HuH-7 (cell line): Measurements from ENCODE around the gene ORM2.
"Not testable (repeated sequence)": the region's sequence is repeated elsewhere in the genome, so short reads cannot be mapped to it uniquely, and the experiment has no call there.

Experiments used
- DNase-seq: peaks from one replicate; pipeline ENCODE4 v3.0.0; 2011; ENCODE audit warnings: low spot score

Gene ORM2

DNA sequence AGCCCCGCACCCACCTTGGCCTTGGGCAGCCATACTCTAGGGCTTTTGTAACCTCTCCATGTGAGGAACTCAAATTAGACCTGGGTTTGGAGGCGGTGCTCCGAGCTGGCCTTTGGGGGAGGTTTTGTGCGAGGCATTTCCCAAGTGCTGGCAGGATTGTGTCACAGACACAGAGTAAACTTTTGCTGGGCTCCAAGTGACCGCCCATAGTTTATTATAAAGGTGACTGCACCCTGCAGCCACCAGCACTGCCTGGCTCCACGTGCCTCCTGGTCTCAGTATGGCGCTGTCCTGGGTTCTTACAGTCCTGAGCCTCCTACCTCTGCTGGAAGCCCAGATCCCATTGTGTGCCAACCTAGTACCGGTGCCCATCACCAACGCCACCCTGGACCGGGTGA lies at the start of gene ORM2:
Gene ORM2 (plus strand): TSS at position 245 of the 398 bp plus-strand sequence. CDS start 36 bp downstream, at position 281.
- not testable (repeated sequence) for DNase-seq

DNA sequence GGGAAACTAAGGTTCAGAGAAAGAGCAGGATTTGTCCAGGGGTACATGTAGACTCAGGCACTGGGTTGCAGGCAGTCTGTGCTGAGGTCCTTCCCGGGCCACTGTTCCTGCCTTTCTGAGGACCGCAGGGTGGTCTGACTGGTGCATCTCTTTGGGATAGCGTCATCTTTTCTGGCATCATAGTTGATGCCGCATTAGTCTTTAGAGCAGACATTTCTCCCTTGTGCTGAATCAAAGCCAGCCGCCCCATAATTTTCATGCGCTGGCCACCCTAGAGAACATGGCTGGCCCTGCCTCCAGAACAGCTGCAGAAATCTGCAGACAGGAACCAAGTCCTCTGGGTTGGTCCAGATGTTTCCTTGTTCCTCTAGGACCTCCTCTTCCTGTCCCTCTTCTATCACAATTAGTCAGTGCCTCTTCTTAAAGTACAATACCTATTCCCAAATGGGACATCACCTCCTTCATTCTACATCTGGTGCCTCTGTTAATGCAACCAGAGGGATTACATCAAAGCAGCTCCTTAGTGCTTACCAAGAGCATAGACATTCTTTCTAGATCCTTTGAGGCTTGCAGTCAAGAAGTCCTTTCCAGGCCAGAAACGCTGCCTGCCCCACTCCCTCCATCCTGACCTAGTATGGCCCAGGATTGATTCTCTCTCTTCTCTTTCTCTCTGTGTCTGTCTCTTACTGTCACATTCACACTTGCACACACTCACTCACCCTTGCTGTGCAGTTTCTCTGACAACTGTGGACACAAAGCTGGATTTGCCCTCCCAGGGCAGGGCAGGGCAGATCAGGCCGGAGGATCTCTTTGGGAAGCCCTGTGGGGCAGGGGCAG lies 48.8 kb upstream of the ORM2 start:
- no peak for DNase-seq

DNA sequence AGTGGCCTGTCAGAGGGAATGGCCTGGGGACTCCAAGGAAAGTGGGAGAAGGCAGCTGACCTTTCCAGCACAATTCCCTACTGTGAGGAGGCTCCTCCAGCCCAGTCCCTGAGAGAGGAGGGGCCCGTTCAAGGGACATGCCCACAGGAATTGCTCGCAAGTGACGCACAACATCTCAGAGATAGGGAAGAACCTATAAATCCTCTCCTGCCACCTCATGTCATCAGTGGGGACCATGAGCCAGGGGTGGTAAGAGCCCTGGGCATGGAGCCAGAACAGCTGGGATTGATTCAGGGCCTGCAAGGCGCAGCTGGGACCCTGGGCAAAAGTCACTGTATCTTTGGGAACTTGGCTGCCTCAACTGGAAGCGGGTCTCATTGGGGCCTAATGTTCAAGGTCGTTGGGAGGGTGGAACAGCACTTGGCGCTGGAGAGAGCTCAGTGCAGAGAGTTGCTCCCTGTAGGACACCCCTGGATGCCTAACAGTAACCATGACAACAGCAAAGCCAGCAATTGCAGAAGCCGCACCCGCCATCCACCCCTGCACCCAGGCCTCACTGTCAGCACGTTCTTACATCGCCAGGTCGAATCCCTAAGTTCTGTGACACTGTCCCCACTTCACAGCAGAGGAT lies 48.1 kb upstream of the ORM2 start:
- DNase-seq, result no peak

DNA sequence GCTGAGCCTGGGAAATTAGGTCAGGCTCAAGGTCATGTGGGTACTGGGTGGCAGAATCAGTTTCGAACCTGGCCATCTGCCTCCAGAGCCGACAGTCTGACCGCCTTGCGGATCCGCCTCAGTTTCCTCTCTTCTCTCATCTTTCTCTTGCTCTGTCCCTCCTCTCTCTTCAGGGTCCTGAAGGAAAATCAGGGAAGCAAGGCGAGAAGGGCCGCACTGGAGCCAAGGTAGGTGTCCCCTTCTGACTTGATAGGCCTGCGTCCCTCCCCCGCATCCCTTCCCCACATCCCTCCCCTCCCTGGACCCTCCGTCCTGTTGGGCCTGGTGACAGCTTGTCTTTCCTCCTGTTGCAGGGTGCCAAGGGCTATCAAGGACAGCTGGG lies 47.6 kb upstream of the ORM2 start:
- no peak for DNase-seq

DNA sequence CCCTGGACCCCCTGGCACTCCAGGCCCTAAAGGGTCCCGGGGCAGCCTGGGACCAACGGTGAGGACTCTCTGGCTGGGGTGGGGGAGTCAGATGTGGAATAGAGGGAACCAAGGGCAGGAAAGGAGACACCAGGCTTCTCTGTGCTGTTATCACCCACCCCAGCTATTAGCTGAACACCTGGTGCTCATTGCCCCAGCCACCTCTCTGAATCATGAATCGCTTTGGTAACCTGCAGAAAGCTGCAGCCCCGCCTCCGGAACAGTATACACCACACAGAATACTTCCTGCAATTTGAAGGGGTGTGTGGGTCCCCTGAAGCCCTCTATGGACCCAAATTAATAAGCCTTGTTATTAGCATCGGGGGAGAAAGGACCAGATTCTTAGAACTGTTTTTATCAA lies 47.2 kb upstream of the ORM2 start:
- DNase-seq, result no peak

DNA sequence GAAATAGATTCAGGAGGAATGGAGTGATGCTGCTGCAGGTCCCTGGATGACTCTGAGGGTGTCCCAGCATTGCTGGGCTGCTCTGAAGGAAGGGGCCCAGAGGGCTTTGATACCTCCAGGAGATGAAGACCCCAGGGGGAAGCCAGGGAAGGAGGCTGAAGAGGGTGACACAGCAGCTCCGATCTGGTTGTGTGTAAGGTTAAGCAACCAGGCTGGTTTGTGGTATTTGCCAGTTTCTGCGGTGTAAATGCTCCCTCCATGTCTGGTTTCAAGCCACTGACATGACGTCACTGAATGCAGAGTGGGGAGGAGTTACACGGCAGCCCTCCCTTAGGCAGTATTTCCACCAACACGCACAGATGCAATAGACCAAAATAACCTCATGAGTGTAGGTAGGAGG lies 46.7 kb upstream of the ORM2 start:
- DNase-seq, result no peak

DNA sequence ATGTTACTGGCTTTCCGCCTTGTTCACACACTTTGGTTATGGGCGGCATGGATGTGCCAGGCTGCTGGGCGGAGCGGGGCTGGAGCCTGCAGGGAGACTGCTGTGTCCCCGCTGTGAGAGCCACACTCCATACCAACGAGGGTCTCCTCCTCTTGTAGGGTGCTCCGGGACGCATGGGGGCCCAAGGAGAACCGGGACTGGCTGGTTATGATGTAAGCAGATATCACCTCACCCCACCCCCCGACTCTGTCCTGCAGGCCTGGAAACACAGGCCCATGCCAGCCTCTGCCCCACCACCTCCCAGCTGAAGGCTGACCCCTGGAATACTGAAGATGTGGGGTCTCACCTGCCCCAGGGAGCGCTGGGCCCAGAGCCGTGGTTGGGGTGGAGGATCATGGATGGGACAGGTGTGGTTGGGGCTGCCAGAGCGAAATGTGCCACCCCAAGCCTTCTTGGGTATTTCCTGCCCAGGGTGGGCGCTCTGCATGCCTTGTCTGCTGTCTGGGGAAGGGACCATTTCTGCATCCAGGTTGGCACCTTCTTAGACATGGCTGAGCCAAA lies 46.0 kb upstream of the ORM2 start:
- DNase-seq, result no peak

DNA sequence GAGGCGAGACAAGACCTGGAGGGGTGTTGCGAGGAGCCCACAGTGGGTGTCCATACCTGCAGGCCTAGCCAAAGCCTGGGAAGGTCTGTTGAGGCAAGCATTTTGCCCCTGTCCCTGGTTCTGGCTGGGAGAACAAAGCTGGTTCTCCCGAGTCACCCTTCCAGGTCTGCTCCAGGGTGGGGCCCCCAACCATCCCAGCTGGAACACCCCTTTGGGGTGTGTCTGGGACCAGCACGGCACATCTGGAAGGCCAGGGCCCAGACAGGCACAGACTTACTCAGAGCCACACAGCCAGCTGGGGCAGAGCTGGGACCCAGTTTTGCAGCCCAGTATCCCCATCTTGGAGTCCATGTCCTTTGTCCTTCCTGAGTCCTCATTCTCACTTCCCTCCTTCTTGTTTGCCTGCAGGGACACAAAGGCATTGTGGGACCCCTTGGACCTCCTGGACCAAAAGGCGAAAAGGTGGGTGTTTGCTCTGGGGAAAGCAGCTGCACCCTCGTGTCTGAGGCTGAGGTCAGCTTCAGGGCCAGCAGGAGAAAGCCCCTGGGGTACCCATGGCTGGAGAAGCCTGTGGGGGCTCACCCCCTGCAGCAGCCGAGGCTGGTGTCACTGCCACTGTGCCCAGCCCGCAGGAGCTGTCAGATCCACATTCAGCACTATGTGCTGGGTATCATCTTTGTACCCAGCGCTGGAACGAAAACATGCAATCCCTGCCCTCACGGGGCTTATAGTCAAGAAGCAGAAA lies 45.2 kb upstream of the ORM2 start:
- DNase-seq, result no peak

DNA sequence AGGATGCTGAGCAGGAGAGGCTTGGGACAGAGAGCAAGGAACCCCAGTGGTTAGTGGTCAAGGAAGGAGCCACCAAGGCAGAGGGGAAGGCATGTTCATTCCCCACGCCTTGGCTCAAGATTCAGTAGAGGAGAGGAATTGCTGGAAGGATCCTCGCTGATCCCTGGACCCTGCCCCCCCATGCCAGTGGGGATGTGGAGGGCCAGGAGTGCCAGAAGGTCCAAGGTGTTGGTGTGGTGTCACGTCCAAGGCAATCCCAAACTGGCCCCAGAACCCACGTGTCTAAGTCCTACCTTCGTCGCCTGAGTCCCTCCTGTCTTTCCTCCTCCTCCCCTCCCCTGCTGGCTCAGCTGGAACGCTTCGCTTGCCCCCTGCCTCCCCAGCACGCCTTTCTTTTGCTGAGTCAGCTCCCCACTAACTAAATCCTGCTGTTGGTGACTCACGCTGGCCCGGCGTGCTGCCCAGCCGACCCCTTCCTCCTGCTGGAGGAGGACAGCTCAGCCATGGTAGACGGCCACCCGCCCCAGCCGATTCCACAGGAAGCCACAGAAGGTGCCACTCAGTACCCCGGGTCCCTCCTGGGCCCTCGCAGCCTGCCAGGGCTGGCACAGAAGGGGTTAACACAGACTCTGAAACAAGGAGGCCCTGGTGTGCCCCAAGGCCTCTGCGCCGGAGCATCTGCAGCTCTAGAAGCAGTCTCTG lies 44.4 kb upstream of the ORM2 start:
- no peak for DNase-seq

DNA sequence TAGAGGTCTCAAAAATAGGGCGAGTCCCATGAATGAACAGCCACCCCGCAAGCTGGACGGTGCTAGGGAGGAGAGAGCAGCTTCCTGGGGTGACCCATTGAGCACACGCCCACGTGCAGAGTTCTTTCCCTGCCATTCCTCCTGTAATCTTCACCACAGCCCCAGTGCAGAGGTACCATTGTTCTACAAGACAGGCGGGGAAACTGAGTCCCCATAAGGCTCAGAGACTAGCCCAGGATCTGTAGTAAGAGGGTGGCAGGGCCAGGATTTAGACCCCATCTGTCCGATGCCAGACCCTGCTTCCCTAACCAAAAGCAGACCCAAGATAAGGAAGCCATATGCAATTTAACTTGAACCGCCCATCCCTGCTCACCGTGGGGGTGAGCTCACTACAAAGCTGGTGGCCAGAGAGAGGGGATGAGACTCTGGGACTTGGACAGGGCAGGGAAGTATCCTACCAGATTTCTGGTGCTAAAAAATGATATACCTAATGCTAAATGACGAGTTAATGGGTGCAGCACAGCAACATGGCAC lies 43.5 kb upstream of the ORM2 start:
- no peak for DNase-seq

DNA sequence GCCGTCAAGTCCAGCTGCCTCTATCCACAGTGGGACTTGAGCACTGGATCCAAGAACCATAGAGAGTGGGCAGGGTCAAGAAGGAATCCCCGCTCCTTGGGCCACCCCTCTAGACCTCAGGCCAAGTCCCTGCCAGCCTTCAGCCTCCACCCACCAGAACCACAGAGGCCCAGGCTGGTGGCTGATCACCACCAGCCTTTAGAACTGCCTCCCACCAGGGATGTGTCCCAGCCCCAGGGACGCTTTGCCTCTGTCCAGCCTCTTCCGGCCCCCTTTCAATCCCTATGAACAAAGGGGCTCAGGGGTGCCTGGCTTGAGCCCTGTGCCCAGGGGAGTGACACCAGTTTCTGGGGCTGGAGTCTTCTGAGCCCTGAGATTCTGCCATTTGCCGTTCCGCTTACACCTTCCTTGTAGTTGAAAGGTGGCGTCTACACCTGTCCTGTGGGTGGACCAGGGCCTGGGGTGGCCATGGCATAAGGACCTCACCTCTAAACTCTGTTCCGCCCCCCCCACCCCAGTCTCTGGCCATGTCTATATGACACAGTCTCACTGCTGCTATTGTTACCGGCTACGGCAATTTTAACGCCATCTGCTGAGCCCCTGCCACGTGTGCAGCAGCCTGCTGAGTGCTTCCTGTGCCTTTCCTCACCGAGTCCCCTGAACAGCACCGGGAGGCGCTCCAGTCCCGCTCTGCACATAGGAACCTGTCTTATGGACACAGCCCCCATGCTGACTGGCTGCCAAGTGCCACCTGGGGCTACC lies 42.5 kb upstream of the ORM2 start:
- DNase-seq, result no peak

DNA sequence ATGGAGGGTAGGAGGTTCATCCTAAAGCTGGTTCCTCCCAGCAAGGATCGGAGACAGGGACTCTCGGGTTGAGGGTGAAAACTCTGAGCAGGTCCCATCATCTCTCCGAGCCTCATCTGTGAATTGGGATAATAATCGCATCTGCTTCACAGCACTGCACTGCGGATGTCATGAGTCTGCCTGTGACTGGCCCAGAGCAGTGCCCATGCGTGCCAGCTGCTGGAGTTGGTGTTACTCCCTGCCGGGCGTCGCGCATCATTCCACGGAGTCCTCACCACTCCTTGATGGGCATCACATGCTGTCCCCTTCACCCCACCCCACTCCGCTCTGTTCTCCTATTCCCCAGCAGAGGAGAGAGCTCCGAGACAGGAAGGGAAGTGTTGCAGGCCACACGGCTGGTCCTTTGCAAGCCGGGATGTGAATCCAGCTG lies 41.9 kb upstream of the ORM2 start:
- DNase-seq, result no peak

DNA sequence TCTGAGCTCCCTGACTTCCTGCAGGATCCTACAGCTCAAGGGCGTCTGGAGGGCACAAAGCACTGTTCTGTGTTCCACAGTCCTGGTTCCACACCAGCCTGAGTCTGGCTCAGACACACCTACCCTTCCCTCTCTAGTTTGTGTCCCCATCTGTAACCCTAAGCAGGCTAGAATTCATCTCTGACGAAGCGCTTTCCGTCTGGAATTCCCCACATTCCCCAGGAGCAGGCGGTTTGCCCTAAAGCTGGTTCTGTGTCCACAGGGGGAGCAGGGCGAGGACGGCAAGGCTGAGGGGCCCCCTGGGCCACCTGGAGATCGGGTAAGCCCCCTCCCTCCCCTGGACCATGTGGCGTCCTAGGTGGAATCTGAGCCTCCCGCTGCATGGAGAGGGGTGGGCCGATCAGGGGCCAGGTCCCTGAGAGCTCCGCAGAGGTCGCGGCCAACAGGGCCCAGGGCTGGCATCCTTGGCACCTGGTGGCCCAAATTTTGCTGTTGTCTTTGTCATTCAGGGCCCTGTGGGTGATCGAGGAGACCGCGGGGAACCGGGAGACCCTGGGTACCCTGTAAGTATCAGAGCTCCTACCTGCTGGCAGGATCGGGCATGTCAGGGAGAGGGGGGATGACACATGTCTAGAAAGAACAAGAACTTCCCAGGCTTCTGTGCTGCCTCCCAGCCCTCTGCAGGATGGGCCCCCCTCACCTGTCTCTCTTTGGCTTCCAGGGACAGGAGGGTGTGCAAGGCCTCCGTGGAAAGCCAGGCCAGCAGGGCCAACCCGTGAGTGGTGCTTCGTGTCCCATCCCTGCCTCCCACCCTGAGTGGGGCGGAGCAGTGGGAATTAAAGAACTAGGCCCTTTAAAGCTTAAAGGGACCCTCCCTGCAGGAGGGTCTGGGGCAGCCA lies 41.2 kb upstream of the ORM2 start:
- no peak for DNase-seq

DNA sequence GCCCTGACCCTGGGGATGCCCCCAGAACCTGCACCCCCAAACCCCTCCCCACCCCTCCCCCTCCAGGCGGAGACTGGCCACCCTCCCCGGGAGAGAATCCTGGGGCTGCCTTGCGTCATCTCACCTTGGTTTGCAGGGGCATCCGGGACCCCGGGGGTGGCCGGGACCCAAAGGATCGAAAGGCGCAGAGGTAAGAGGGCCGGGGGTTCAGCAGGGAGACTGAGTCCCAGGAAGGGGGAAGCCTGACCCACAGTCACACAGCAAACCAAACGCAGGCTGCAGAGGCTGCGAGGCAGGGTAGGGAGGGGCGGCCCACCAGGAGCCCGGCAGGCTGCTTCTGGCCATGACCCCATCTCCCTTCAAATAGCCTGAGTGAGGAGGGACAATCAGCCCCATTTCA lies 40.6 kb upstream of the ORM2 start:
- no peak for DNase-seq

DNA sequence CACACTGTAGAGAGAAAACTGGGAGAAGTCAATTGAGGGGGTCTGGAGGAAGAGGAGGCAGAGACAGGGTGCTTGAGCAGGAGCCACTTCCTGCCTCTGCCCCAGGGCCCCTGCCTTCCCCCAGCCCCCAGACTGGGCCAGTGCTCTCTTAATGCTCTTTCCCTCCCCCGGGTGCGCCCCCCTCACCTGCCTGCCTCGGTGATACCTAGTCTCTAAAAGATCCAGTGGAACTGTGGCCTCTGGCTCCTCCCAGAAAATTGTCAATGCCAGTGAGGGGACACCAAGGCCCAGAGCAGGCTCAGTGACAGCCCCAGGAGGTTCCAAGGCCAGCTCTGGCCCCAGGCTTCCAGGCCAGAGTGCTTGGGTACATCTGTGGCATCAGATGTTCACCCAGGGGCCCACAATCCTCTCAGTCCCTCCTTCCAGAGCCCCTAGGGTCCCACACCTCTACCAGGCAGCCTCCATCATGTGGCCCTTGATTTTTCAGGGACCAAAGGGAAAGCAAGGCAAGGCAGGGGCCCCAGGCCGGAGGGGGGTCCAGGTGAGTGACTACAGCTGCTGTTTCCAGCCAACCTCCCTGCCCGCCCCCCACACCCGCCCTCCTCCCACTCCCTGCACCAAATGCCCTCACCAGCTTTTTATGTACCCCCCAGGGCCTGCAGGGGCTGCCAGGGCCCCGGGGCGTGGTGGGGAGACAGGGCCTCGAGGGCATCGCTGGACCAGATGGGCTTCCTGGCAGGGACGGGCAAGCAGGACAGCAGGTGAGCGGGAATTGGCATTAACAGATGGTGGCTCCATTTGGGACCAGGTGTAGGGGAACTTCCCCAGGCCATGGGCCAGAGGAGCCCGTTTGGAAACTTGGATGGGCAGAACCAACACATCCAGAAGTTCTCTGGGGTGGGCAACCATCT lies 39.8 kb upstream of the ORM2 start:
- no peak for DNase-seq

DNA sequence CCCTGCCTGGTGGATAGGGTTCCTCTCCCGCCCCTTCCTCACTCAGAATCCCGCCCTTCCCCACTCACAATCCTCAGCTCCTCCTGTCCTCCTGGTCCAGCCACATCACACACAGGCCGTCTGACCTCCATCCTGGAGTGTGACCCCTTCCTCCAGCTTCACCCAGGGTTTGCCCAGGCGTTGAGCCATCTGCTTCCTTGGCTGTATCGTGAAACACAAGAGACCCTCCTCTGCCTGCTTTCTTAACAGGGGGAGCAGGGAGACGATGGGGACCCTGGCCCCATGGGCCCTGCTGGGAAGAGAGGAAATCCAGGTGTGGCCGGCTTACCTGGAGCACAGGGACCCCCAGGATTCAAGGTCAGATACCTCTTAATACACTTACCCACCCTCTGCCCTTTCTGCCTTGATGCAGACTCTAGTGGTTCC lies 39.1 kb upstream of the ORM2 start:
- no peak for DNase-seq

DNA sequence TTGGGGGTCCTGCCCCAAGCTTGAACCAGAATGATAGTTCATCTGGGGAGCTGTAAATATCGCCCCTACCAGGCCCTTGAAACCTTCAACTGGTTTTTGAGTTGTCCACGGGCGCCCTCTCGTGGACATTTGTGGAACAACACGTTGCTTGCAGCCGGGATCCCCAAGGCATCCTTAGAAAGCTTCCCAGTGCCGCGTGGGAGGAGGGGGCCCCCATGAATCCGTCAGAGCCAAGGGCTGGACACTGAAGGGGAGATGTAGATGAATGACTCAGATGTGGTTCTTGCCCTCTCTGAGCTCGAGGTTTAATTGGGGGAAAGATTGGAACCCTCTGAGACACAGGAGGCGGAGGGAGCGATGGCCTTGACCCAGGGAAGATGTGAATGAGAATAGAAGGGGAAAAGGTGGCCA lies 38.6 kb upstream of the ORM2 start:
- peak; percentile 82 for DNase-seq

DNA sequence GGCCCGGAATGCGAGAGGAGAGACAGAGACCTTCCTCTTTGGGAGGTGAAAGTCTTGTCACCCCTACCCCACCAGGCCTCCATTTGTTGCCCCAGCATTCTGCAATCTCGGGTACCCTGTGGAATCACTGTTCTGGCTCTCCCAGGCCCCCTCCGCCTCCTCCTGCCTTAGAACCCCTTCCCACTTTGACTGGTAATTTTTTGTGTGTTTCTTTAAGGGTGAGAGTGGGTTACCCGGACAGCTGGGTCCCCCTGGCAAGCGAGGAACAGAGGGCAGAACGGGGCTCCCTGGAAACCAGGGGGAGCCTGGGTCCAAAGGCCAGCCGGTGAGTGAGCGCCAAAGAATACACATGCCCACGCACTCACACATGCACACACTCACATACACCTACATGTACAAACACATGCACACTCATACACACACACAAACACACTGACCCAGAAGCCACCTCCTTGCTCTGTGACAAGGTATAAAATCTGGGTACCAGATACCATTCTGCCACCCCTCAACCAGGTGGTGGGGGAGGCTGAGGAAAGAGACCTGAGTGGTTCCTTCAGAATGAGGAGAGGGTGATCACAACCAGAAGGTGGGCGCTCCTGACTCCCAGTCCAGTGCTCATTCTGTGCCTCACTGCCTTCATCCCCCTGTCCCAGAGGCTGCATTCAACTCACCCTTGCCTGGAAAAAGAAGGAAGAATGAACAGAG lies 37.6 kb upstream of the ORM2 start:
- no peak for DNase-seq
